Common myeloid progenitor, CD34-positive (primary cell): ENCODE measurements around the gene TNRC6A.

Experiments
- CTCF ChIA-PET: fragments of 350-600 bp; sonication (Branson Sonifier 250); formaldehyde crosslinking; loops from one replicate; lab custom pipeline; 2021; ENCODE audit warnings: antibody characterized with exemption; lab: Charles Lee
- POLR2A ChIA-PET: fragments of 350-600 bp; sonication (Branson Sonifier 250); formaldehyde crosslinking; loops from one replicate; lab custom pipeline; 2021; ENCODE audit warnings: antibody characterized with exemption; lab: Charles Lee
- DNase-seq, 3 donors: peaks; one replicate each; pipeline versions ENCODE4 v3.0.0 to v3.0.0-alpha.2; 2013
- H3K27ac ChIP-seq, 2 experiments: 1 replicate in 1 of 2; 2 replicates in 1 of 2; pipeline ENCODE4 v1.7.0; 2013; ENCODE audit warnings: inconsistent platforms in 2 of 2, low read length in 2 of 2, mild to moderate bottlenecking in 2 of 2, low read depth in 1 of 2, moderate library complexity in 1 of 2; ENCODE audit not compliant: severe bottlenecking in 2 of 2, insufficient read depth in 1 of 2, poor library complexity in 1 of 2
- H3K27me3 ChIP-seq, 5 experiments: replicated peaks in 2 of 5; 1 replicate in 3 of 5; 2 replicates in 2 of 5; pipeline versions ENCODE4 v1.6.1 to v1.7.0; 2013; ENCODE audit warnings: low read length in 4 of 5, mild to moderate bottlenecking in 2 of 5, moderate library complexity in 2 of 5, inconsistent platforms in 1 of 5; ENCODE audit not compliant: insufficient read depth in 5 of 5, control insufficient read depth in 4 of 5
- H3K36me3 ChIP-seq, 4 experiments: 1 replicate in 2 of 4; 2 replicates in 2 of 4; pipeline versions ENCODE4 v1.6.1 to v1.7.0; 2013; ENCODE audit warnings: low read length in 3 of 4, control low read depth in 1 of 4, mild to moderate bottlenecking in 1 of 4; ENCODE audit not compliant: control insufficient read depth in 4 of 4, insufficient read depth in 4 of 4
- H3K4me1 ChIP-seq, 4 experiments: 1 replicate in 3 of 4; 2 replicates in 1 of 4; pipeline versions ENCODE4 v1.6.1 to v1.7.1; 2013; ENCODE audit warnings: low read length in 3 of 4, mild to moderate bottlenecking in 3 of 4, control low read depth in 1 of 4, inconsistent platforms in 1 of 4, moderate library complexity in 1 of 4; ENCODE audit not compliant: control insufficient read depth in 4 of 4, insufficient read depth in 4 of 4; ENCODE audit errors: control extremely low read depth in 1 of 4
- H3K4me3 ChIP-seq, 7 experiments: 1 replicate in 4 of 7; 2 replicates in 3 of 7; pipeline versions ENCODE4 v1.5.1 to v1.7.0; 2013; ENCODE audit warnings: mild to moderate bottlenecking in 7 of 7, low read length in 6 of 7, moderate library complexity in 6 of 7, inconsistent platforms in 2 of 7, low read depth in 2 of 7, control low read depth in 1 of 7; ENCODE audit not compliant: insufficient read depth in 4 of 7, control insufficient read depth in 1 of 7; ENCODE audit errors: extremely low read depth in 1 of 7
- H3K9me3 ChIP-seq, 5 experiments: 1 replicate in 4 of 5; 2 replicates in 1 of 5; pipeline versions ENCODE4 v1.6.1 to v1.7.1; 2013; ENCODE audit warnings: low read length in 4 of 5, mild to moderate bottlenecking in 2 of 5, inconsistent platforms in 1 of 5, low read depth in 1 of 5, moderate library complexity in 1 of 5; ENCODE audit not compliant: control insufficient read depth in 4 of 5, insufficient read depth in 2 of 5; ENCODE audit errors: control extremely low read depth in 1 of 5
- WGBS: methylation state at CpG from one replicate; pipeline ENCODE4 v1.1.5; 2013; ENCODE audit not compliant: insufficient coverage; 5-methylcytosine and 5-hydroxymethylcytosine counted together

Gene TNRC6A

DNA sequence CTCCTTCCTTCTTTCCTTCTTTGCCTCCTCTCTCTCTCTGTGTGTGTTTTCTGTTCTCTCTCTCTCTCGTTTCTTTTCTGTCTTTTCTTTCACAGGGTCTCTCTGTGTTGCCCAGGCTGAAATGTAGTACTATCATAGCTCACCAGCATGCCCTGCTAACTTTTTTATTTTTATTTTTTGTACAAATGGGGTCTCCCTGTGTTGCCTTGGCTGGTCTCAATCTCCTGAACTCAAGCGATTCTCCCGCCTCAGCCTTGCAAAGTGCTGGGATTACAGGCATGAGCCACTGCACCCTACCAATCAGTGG is 117.9 kb downstream of the TNRC6A start:
- Histone ChIP-seq H3K4me1 (no peaks in the 10 kb centered on the region), H3K27me3 (peaks cover 0 to 6% (median 0%) of the 10 kb centered on the region in 5 experiments), H3K36me3 (no peaks in the 10 kb centered on the region), H3K9me3 (no peaks in the 10 kb centered on the region), H3K27ac (no peak overlapping the region), H3K4me3 (no peak overlapping the region)
- ChIA-PET CTCF (no interaction called here), POLR2A (interaction anchor here (0.5 kb wide), 1 partner anchor 65 kb away, joined by 4 read pairs; no protein-coding TSS in a partner anchor)
- no peak for DNase-seq
- WGBS = 100% methylated on average over 3 of the region's 3 CpGs

DNA sequence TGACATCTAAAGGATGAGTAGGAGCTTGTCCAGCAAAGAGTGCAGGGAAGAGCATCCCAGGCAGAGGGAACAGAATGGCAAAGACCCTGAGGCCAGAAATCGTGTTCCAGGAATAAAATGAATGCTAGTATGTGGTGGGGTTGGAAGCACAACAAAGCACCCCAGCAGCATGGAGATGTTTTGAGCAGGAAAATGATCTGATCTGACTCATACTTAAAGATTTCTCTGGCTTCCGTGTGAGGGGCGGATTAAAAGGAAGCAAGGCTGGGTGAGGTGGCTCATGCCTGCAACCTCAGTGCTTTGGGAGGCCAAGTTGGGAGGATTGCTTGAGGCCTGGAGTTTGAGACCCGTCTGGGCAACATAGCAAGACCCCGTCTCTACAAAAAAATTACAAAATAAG is 118.6 kb downstream of the TNRC6A start:
- no peaks in the 10 kb centered on the region for H3K36me3 ChIP-seq
- ChIA-PET POLR2A (no interaction called here), CTCF (no interaction called here)
- H3K27ac ChIP-seq = no peak overlapping the region
- no peak for DNase-seq
- H3K27me3 ChIP-seq = peaks cover 0 to 6% (median 0%) of the 10 kb centered on the region in 5 experiments
- no peak overlapping the region for H3K4me3 ChIP-seq
- 97% methylated on average over 5 of the region's 5 CpGs for WGBS
- no peaks in the 10 kb centered on the region for H3K9me3 ChIP-seq
- H3K4me1 ChIP-seq = no peaks in the 10 kb centered on the region

DNA sequence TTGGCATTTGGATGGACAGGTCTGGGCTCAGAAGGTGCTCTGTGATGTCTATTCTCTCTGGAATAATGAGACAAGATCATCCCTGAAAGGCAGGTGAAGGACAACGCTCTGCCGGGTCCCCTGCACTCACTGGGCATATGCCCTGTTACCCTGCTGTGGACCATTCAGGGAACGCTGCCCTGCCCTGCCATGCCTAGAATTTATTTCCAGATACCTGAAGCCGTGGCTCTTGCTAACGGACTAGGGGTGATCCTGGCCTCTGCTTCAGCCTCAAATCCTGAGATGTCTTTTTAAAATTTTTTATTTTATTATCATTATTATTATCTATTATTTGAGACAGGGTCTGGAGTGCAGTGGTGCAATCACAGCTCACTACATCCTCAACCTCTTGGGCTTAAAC is 120.2 kb downstream of the TNRC6A start:
- H3K36me3 ChIP-seq = no peaks in the 10 kb centered on the region
- whole genome bisulfite sequencing = 89% methylated on average over 3 of the region's 5 CpGs
- H3K27ac ChIP-seq = no peak overlapping the region
- POLR2A ChIA-PET = interaction anchor here (0.6 kb wide), 1 partner anchor 110 kb away, joined by 6 read pairs; no protein-coding TSS in a partner anchor
- CTCF ChIA-PET = no interaction called here
- no peaks in the 10 kb centered on the region for H3K4me1 ChIP-seq
- no peak for DNase-seq
- H3K4me3 ChIP-seq = no peak overlapping the region
- H3K27me3 ChIP-seq = peaks cover 0 to 6% (median 0%) of the 10 kb centered on the region in 5 experiments
- H3K9me3 ChIP-seq = no peaks in the 10 kb centered on the region

DNA sequence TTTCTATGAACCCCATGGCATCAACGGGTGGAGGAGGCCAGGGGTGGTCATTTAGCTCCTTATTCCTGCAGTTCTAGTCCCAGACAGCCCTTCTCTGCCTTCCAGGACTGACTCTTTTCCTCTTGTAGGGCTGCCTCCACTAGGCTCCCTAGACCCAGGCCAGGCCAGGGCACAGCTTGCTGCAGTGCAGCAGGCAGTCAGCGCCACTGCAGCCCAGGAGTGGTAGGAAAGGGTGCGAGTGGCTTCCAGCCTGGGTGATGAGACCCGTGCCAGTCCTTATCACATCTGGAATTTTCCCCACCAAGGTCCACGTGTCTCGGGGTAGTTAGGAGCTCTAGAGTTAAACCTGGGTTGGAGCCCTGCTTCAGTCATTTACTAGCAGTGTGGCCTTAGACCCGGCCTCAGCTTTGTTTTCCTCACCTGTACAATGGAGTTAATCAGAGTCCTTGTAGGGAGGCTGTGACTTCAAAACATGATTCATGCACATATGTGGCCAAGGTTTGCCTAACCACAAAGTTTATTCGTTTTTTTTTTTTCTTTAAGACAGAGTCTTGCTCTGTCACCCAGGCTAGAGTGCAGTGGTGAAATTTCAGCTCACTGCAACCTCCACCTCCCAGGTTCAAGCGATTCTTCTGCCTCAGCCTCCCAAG is 121.0 kb downstream of the TNRC6A start:
- H3K27me3 ChIP-seq = peaks cover 0 to 8% (median 0%) of the 10 kb centered on the region in 5 experiments
- 89% methylated on average over 6 of the region's 9 CpGs for WGBS
- no peak for DNase-seq
- ChIA-PET CTCF (interaction anchor here (1.4 kb wide), 1 partner anchor 13 kb away, joined by 3 read pairs; no protein-coding TSS in a partner anchor), POLR2A (interaction anchor here (0.6 kb wide), 1 partner anchor 111 kb away, joined by 6 read pairs; no protein-coding TSS in a partner anchor)
- no peak overlapping the region for H3K4me3 ChIP-seq
- H3K4me1 ChIP-seq = no peaks in the 10 kb centered on the region
- no peaks in the 10 kb centered on the region for H3K9me3 ChIP-seq
- H3K27ac ChIP-seq = no peak overlapping the region
- H3K36me3 ChIP-seq = no peaks in the 10 kb centered on the region

DNA sequence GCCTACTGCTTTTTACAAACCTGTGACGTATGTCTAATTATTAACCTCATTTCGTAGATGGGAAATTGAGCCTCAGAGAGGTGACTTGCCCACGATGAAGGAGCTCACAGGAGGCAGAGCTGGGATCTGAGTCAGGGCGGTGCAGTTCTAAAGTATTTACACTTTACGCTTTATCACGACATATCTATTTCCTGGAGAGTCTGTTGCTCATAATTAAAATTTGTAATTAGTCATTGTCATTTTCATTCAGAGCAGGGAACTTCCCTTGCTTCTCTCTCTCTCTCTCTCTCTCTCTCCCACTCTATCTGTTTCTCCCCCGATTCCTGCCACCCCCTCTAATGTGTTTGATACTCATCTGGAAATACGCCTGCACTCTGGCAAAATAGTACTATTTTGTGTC is 122.2 kb downstream of the TNRC6A start:
- ChIA-PET POLR2A (no interaction called here), CTCF (no interaction called here)
- Histone ChIP-seq H3K4me1 (no peaks in the 10 kb centered on the region), H3K9me3 (no peaks in the 10 kb centered on the region), H3K27me3 (peaks cover 0 to 4% (median 0%) of the 10 kb centered on the region in 5 experiments), H3K4me3 (no peak overlapping the region), H3K36me3 (no peaks in the 10 kb centered on the region), H3K27ac (no peak overlapping the region)
- DNase-seq = no peak
- WGBS = 80% methylated on average over 2 of the region's 8 CpGs

DNA sequence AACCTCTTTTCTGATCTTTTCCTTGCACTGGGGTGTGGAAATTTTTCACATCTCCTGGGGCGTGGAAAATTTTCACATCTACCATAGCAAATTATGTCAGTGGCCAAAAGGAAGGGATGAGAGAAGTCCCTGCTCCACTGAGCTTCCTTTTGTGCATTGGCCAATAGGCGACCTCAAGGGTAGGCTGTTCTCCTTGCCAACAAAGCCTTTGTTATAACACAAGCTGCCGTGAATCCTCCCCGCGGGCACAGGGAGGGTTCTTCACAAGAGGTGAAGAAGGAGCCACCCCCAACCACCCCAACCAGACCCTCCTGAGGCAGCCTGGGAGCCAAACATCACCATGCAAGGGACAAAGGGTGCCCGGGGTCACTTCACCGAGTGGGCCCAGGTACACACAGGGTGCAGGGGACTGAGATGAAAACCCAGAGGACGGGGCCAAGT is 122.8 kb downstream of the TNRC6A start:
- no peak for DNase-seq
- WGBS = 96% methylated on average over 5 of the region's 8 CpGs
- CTCF ChIA-PET = no interaction called here

DNA sequence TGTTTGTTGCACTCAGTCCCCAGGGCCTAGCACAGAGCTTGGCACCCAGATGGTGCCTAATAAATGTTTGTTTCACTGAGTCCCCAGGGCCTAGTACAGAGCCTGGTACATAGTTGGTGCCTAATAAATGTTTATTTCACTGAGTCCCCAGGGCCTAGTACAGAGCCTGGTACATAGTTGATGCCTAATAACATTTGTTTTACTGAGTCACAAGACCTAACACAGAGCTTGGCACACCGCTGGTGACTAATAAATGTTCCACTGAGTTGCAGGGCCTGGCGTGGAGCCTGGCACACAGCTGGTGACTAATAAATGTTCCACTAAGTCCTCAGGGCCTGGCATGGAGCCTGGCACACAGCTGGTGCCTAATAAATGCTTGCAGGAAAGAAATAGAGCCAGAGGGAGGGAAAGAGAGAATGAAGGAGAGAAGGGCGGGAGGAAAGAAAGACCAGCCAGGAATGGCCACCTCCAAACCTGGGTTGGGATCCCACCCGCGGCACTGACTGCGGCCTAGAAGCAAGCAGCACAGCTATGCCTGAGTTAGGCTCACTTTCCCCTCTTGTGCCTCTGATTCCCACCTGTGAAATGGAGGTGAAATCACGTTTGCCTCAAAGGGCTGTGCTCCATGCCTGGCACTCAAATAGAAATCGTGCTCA is 123.8 kb downstream of the TNRC6A start:
- Histone ChIP-seq H3K27me3 (peaks cover 0 to 4% (median 0%) of the 10 kb centered on the region in 5 experiments), H3K9me3 (no peaks in the 10 kb centered on the region), H3K27ac (no peak overlapping the region), H3K36me3 (no peaks in the 10 kb centered on the region), H3K4me3 (no peak overlapping the region), H3K4me1 (no peaks in the 10 kb centered on the region)
- ChIA-PET POLR2A (no interaction called here), CTCF (no interaction called here)
- 85% methylated on average over 8 of the region's 8 CpGs for WGBS
- no peak for DNase-seq

More for the DNA sequence above, 122.8 kb downstream of the TNRC6A start:
- no peaks in the 10 kb centered on the region for H3K36me3 ChIP-seq
- H3K4me3 ChIP-seq = no peak overlapping the region
- H3K4me1 ChIP-seq = no peaks in the 10 kb centered on the region
- POLR2A ChIA-PET = no interaction called here
- no peak overlapping the region for H3K27ac ChIP-seq
- H3K9me3 ChIP-seq = no peaks in the 10 kb centered on the region
- peaks cover 0 to 4% (median 0%) of the 10 kb centered on the region in 5 experiments for H3K27me3 ChIP-seq
